Measurements from ENCODE around the gene SLC19A1.

The SLC19A1 gene

DNA sequence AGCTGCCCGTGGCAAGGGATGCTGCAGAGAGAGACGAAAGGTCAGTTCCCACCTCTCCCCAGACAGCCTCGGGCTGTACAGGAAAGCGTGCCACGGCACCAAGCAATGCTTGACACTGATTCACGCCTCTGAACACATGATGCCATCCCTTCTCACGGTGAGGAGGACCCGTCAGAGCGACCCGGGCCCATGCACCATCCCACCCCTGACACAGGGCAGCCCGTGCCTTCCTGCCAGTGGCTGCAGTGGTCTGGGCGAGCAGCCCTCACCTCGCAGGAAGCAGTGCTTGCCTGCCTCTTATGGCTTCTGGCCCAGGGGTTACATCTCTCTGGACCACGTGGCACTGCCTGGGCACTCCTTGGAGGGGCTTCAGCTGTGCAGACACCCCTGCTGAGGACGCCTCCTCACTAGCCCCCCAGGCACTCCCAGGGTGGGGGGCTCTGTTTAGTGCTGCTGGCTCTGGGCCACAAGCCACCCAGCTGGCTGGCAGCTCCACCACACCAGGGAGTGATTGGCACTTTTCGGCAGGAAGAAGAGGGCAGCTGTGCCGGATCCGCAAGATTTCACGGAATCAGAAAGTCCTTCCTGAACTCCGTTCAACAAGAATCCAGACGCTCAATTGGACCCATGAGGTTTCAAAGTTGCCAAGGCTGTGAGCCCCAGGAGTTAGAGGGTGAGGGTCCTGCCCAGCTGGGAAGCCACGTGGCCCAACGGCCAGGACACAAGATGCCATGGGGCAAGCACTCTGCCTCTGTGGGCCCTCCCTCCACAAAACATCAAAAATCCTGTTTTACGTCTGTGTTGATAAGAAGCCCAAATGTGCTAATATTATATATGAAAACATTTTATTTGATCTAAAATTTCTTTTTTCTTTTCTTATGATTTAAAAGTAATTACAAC, 34.8 kb upstream of the SLC19A1 start:
- TF ChIP-seq, protein P1, sequence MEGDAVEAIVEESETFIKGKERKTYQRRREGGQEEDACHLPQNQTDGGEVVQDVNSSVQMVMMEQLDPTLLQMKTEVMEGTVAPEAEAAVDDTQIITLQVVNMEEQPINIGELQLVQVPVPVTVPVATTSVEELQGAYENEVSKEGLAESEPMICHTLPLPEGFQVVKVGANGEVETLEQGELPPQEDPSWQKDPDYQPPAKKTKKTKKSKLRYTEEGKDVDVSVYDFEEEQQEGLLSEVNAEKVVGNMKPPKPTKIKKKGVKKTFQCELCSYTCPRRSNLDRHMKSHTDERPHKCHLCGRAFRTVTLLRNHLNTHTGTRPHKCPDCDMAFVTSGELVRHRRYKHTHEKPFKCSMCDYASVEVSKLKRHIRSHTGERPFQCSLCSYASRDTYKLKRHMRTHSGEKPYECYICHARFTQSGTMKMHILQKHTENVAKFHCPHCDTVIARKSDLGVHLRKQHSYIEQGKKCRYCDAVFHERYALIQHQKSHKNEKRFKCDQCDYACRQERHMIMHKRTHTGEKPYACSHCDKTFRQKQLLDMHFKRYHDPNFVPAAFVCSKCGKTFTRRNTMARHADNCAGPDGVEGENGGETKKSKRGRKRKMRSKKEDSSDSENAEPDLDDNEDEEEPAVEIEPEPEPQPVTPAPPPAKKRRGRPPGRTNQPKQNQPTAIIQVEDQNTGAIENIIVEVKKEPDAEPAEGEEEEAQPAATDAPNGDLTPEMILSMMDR (IDR thresholded peaks at IDR 0.05; ENCODE audit: low read depth, low read length, missing control alignments), result no peak
- no peak for DNase-seq (ENCODE audit: extremely low read depth, low read depth)
- no peak overlapping the region for H3K4me3 ChIP-seq (replicated peaks; ENCODE audit: low read depth, low read length)

DNA sequence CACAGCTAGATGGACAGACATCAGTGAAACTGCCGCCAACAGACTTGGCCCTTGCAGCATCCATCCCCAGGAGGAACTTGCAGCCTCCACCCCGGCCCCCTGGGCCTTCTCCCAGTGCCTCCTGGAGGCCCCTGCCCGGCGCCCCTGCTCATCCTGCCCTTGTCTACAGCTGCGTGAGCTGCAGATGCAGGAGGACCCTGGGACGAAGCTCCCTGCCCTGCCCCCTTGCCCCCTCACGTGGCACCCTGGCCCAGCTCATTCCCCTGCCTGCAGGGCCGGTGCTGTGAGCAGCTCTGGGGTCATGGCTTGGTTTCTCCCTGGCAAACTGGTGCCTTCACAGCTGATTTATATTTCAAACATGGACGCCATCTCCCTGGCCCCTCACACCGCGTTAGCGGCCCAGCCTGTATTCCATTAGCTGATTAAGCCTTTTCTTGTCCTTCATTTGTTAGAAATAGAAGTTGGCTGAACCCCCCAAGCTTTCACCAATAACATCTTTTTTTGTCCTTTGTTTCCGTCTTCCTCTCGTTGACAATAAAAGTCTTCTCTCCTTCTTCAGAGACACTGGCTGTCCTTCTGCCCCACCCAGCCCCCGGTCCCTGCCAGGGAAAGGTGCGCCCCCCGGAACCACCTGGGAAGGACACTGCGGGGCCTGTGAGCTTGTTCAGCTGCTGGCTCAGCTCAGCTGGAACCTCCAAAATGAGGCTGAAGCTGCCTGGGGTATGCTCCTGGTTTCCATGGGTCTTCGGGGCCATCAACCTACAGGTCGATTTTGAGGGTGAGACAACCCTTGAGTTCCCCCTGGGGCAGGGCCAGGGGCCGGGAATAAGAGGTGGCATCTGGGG, 34.0 kb upstream of the SLC19A1 start:
- DNase-seq (ENCODE audit: extremely low read depth, low read depth), result no peak

DNA sequence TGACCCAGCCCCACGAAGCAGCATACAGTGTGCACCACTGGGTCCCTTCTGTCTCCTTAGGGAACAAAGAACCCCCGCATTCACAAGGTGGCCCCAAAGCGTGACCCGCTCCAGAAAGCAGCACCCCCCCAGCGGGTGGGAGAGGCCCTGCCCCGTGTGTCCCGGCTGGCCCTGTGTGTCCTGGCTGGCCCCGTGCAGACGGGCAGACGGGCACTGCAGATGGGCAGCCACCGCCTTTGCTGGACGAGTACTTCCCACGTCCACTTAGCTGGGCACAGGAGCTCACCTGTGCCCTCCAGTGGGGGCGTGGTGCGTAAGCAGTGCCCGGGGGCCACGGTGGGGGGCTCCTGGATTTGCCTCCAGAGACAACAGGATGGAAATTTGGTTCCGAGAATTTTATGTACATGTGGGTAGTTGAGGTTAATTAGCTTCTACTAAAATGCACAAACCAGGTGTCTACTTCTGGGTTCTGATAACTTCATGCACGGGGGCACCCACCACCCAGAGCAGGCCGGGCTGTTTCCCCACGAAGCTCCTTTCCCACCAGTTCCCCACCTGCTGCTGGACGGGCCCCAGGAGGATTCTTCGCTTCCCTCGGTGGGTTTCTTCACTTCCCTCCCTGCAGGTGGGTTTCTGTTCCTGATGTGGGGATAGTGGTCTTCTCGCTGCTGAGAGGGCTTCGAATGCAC, 33.2 kb upstream of the SLC19A1 start:
- no peak overlapping the region for H3K4me3 ChIP-seq (replicated peaks; ENCODE audit: low read depth, low read length)
- TF ChIP-seq, protein P1 (IDR thresholded peaks at IDR 0.05; ENCODE audit: low read depth, low read length, missing control alignments), result no peak
- no peak for DNase-seq (ENCODE audit: extremely low read depth, low read depth)

More for the DNA sequence above, 34.0 kb upstream of the SLC19A1 start:
- H3K4me3 ChIP-seq (replicated peaks; ENCODE audit: low read depth, low read length), result no peak overlapping the region
- TF ChIP-seq, protein P1 (IDR thresholded peaks at IDR 0.05; ENCODE audit: low read depth, low read length, missing control alignments), result no peak

DNA sequence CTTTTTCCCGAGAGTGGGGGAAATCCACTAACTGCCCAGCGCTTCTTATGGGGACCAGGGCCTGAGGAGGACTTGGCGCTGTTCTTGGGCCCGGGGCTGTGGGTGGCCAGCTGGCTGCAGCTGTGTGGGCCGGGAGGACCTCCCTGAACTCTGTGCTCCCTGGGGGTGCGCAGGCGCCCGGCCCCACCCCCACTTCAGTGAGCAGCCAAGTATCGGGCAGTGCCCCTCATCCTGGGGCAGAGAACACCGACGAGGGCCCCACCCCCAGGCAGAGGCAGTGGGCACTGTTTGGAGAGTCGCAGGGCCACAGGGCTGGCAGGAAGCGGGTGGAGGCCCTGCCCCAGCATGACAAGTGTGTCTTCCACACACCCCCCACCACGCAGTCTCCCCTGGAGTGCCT, 32.5 kb upstream of the SLC19A1 start:
- TF ChIP-seq, protein P1 (IDR thresholded peaks at IDR 0.05; ENCODE audit: low read depth, low read length, missing control alignments), result no peak
- H3K4me3 ChIP-seq (replicated peaks; ENCODE audit: low read depth, low read length), result no peak overlapping the region
- no peak for DNase-seq (ENCODE audit: extremely low read depth, low read depth)

DNA sequence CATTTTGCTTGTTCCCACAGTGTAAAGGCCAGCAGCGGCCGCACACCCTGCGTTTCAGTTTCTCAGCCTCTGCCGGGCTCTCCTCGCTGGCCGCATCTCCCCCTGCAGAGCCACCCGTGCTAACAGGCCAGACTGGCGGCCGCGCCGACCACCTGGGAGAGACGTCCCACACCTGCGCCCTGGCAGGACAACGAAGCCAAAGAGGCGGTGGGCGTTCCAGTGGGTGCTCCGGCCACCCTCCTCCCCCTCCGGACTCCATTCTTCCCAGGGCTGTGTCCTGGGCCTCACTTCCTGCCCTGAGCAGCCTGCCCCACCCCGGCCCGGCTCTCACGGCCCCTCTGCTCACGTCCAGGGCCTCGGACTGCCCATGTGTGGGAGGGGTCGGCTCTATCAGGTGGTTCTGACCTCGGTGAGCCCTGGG, 31.9 kb upstream of the SLC19A1 start:
- DNase-seq (ENCODE audit: extremely low read depth, low read depth), result no peak
- no peak overlapping the region for H3K4me3 ChIP-seq (replicated peaks; ENCODE audit: low read depth, low read length)
- TF ChIP-seq, protein P1 (IDR thresholded peaks at IDR 0.05; ENCODE audit: low read depth, low read length, missing control alignments), result no peak

DNA sequence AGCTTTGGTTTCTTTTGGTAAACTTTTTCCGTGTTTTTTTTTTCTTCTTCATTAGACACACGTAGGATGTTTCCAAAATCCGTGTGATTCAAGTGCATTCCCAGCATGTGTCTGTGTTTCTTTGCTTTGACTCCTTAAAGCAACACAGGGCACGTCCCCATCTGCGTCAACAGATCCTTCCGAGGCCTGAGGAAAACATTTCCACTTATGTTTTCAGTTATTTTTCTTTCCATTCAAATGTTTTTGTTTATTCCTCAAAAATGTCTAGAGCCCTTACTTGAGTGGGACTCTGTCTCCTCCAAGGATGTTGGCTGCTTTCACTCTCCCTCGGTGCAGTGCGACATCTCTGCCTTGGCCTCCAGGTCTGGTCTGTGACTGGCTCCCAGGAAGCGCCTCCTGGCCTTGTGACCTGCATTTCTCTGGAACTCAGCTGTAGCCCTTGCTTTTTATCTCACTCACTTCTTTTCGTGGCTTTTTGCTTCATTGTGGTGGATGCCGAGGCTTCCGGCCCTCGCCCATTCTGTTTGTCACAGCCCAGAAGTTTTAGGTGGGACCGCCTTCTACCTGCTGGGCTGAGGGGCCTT, 31.3 kb upstream of the SLC19A1 start:
- no peak overlapping the region for H3K4me3 ChIP-seq (replicated peaks; ENCODE audit: low read depth, low read length)
- DNase-seq (ENCODE audit: extremely low read depth, low read depth), result no peak
- TF ChIP-seq, protein P1 (IDR thresholded peaks at IDR 0.05; ENCODE audit: low read depth, low read length, missing control alignments), result no peak

All from HFF-Myc (cell line).